SK-N-SH (cell line): ENCODE data around the gene CMPK1.
"Not testable (repeated sequence)": the region's sequence is repeated elsewhere in the genome, so short reads cannot be mapped to it uniquely, and the experiment has no call there.

Source experiments
- CHD2 ChIP-seq: fragments of 150-350 bp; IDR thresholded peaks from 2 replicates; pipeline ENCODE4 v1.6.1; 2018; ENCODE audit warnings: low read length; ENCODE audit not compliant: partially characterized antibody
- CTCF ChIP-seq: fragments of 200-600 bp; sonication (generic); IDR thresholded peaks from 2 replicates; pipeline ENCODE4 v1.6.1; 2017; ENCODE audit warnings: antibody characterized with exemption, mild to moderate bottlenecking, moderate library complexity
- EP300 ChIP-seq, 2 experiments: IDR thresholded peaks; 2 replicates each; pipeline versions ENCODE4 v1.4.0 to v1.6.1; 2012; ENCODE audit warnings: borderline replicate concordance in 1 of 2, low read depth in 1 of 2, low read length in 1 of 2
- EZH2phosphoT487 ChIP-seq: fragments of 200-600 bp; sonication (generic); IDR thresholded peaks from 2 replicates; pipeline ENCODE4 v1.6.1; 2017; ENCODE audit warnings: low read depth, mixed run types, mild to moderate bottlenecking, antibody characterized with exemption, moderate library complexity, borderline replicate concordance
- MAX ChIP-seq: IDR thresholded peaks from 2 replicates; pipeline ENCODE4 v1.4.0; 2012; ENCODE audit warnings: low read depth
- NRF1 ChIP-seq: IDR thresholded peaks from 2 replicates; pipeline ENCODE4 v1.6.1; 2012; ENCODE audit warnings: low read depth, mild to moderate bottlenecking, low read length
- PBX3 ChIP-seq: IDR thresholded peaks from 2 replicates; pipeline ENCODE4; 2012
- POLR2AphosphoS5 ChIP-seq: IDR thresholded peaks from 2 replicates; pipeline ENCODE4 v1.6.1; 2012; ENCODE audit warnings: low read depth, low read length
- REST ChIP-seq: IDR thresholded peaks from 2 replicates; pipeline ENCODE4 v1.6.1; 2012; ENCODE audit warnings: mild to moderate bottlenecking, low read depth, low read length, moderate library complexity
- SMC3 ChIP-seq: IDR thresholded peaks from 2 replicates; pipeline ENCODE4 v1.6.1; 2012; ENCODE audit warnings: low read depth, low read length, improper control_type of control experiment

- not testable (repeated sequence) for TF ChIP-seq EP300 (IDR thresholded peaks at IDR 0.05; ENCODE audit: borderline replicate concordance in 1 of 2, low read depth in 1 of 2, low read length in 1 of 2); PBX3; EZH2phosphoT487; MAX; CTCF; POLR2AphosphoS5; REST; CHD2; NRF1; SMC3
These were observed 13.6 kb upstream of the CMPK1 start for GRCh38 chr1:47319968-47320367.
